HG02642 (cell line): ENCODE data around the gene ARHGEF33.
"Not testable (repeated sequence)": the region's sequence is repeated elsewhere in the genome, so short reads cannot be mapped to it uniquely, and the experiment has no call there.

Experiments used
- ATAC-seq: cut with Tn5 transposase; IDR thresholded peaks from one replicate; pipeline ENCODE4 v1.9.1; 2021; ENCODE audit warnings: mild to moderate bottlenecking; ENCODE audit not compliant: unreplicated experiment, poor library complexity

ARHGEF33 gene

GRCh38 chr2:38907743-38908562 is 18.3 kb downstream of the ARHGEF33 start:
- peak; percentile 87 for ATAC-seq

- no peak for ATAC-seq
Observed at GRCh38 chr2:38909872-38910271, 20.2 kb downstream of the ARHGEF33 start.

DNA sequence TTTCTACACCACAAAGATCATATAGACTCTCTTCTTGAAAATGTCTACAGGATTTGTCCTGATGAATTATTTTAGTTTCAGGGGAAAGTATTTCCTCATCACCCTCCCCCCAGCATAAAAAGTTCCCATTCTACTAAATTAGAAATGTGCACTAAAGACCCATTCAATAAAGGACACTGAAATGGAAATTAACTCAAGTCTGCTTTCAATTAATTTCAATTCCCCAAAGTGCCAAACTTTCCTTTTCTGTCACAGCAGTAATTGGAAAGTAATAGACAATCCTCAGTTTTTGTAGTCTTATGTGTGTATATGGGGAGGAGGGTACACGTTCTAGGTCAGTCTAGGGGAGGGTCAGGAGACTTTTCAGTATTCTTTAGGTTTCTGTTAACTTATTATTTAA is 21.5 kb downstream of the ARHGEF33 start:
- no peak for ATAC-seq

DNA sequence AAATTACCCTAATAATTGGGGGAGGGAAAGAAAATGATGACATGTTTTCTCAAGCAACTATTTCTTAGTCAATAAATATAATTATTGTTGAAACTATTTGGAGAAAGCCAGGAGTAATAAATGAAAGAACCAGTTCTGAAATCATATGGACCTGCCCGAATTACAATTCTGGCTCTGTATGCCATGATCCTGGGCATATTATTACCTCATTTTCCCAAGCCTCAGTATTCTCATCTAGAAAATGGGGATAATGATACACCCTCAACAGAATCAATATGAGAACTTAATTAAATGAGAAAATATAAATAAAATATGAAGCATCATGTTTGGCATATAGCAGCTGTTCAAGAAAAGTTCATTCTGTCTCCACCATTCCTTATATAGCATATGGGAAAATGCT is 22.9 kb downstream of the ARHGEF33 start:
- ATAC-seq = no peak

DNA sequence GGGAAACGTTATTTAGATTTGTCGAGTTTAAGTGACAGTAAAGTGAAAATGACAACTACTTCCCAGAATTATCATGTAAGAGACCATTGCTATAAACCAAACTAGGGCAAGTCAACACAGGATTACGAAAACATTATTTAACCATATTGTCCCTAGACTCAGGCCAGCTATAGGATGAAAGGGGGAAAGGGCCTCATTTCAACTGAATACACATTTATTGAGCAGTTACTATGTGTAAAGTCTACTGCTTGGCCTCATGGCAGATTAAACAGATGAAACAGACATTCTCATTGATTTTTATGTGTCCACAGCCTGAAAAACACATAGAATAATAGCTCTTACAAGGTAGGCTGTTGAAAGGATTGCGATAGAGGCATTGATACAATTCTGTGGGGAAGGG is 32.7 kb downstream of the ARHGEF33 start:
- no peak for ATAC-seq

DNA sequence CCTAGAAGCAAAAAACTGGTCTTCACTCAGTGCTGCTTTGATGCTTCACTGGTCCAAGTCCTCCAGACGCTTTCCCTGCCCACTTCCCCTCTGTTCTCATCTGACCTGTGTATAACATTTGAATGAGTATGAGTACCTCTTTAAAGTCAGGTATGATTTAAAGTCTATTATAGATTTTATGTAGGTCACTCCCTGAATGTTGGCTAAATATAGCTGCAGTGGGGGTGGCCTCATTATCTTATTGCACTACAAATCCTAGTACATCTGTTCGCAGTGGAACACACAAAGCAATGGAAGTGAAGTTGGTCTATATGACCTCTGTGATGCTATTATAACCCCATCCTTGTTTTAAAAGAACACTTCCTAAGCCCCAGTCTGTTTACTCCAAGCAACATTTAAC is 33.2 kb downstream of the ARHGEF33 start:
- no peak for ATAC-seq

DNA sequence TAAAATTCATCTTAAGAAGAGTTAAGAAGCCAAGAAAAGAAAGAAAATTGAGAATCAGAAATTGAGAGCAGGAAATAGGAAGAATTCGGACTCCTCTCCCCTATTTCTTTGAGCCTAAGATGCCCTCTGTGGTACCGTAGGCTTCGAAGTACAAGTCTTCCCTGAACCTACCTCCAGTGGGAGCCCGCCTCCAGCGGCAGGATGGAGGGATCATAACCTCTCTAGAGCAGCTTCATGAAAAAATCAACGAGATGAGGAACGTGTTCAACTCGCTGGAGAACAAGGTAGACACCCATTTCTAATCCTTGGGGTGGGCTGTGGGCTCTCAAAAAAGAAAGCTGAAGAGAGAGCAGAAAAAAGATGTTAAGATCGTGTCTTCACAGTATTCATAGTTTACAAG is 36.3 kb downstream of the ARHGEF33 start:
- ATAC-seq = no peak

GRCh38 chr2:38930600-38930999 is 40.9 kb downstream of the ARHGEF33 start:
- no peak for ATAC-seq

DNA sequence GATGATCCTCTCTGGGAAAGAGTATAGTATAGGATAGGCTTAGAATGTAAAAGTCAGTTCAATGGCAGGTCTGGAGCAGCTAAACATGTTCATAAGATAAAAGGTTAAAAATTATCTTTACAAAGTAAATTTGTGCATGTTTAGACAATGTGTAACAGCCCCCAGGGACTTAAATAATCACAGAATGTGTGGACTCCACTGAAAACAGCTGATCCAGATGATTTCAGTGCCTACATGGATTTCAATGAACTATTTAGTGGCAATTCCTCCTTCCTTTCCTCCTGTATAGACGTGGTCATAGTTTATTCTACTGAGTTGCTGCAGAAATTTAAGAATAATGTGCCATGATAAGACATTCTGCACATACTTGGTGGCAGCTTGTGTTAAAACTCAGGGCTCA is 42.9 kb downstream of the ARHGEF33 start:
- ATAC-seq = no peak

DNA sequence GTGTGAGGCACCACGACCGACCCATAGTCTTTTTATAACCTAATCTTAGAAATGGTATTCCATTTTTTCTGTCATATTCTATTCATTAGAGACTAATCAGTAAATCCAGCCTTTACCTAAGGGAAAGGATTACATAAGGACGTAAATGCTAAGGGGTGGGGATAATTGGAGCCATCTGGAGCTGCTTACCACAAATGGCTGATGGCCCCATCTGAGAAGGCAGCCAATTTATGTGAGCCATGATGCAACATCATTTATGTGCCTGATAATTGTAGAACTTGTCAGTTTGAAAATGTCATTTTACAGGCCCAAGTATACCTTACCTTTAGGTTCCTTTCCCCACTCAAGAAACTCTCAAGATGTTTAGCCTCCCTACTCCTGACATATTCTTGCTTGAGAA is 44.0 kb downstream of the ARHGEF33 start:
- no peak for ATAC-seq

GRCh38 chr2:38934742-38935141 is 45.1 kb downstream of the ARHGEF33 start:
- no peak for ATAC-seq

DNA sequence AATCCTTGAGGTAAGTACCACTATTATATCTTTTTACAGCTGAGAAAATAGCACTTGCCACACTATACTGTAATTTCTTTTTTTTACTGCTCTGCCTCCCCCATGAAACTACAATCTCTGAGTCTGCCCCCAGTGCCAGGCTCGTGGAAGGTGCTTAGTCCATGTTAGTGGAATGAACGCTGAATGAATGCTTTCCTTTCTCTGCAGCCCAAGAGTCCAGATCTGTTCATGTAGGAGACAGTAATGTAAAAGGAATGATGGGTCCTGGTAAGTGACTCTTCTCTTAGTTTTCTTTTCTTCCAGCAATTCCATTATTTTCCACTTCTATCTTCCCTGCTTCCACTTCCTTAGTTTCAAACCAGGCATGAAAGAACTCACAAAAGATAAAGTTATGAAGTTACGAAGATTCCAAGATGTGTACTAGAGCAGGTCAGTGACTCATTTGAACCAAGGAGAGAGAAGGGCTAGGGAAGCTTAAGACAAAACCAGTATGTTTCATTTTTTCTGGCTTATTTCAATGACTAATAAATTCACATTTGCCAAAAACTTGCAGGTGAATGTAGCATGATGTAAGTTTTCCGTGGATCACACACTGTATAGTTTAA is 46.0 kb downstream of the ARHGEF33 start:
- no peak for ATAC-seq

DNA sequence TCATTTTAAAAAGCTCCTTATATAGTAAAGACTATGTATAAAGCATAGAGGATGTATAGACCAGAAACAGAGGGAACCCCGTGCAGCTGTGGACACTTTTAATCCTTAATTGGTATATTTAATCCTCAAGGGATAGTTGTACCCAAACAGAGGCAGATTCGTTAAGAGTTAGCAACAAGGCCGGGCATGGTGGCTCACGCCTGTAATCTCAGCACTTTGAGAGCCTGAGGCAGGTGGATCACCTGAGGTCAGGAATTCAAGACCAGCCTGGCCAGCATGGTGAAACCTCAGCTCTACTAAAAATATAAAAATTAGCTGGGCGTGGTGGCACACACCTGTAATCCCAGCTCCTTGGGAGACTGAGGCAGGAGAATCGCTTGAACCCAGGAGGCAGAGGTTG is 46.8 kb downstream of the ARHGEF33 start:
- not testable (repeated sequence) for ATAC-seq

DNA sequence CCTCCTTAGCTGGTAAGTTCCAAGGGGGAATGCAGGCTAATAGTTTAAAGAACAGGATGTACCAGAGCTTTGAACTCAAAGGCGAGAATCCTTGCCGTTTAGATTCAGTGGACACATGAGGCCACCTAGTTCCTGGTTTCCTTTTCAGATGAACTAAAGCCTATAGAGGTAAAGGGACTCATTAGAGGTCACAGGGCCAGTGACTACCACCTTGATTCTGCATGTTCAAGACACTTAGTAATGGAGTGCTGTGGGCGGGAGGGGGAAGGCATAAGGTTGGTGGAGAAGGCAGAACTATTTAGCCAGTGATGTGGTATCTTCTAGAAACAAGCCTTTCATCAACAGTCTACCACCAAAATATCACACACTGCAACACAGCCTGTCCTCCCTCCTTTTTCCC is 47.9 kb downstream of the ARHGEF33 start:
- ATAC-seq = no peak

GRCh38 chr2:38940746-38941145 is 51.1 kb downstream of the ARHGEF33 start:
- ATAC-seq = no peak

DNA sequence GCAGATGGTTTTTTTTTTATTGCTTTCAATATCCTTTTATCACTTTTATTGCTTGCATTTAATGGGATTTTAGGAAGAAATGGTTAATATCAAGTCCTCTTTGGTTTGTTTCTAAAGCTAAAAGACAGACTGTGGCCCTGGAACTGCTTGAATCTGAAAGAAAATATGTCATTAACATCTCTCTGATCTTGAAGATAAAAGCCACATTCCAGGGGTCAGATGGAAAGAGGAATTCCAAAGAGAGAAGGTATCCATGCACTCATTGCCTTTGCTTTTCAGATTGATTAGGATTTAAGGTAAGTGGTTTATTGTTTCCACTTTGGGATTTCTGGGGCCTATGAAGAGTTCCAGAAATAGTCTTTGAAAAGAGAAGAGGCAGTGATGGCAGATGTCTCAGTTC is 54.1 kb downstream of the ARHGEF33 start:
- ATAC-seq = no peak

- no peak for ATAC-seq
Observed at GRCh38 chr2:38945372-38945771, 55.7 kb downstream of the ARHGEF33 start.

- no peak for ATAC-seq
Observed at GRCh38 chr2:38945911-38946310, 56.2 kb downstream of the ARHGEF33 start.

- ATAC-seq = peak; percentile 75
Observed at GRCh38 chr2:38947241-38948239, 57.9 kb downstream of the ARHGEF33 start.

- ATAC-seq = no peak
Observed at GRCh38 chr2:38948387-38948882, 58.8 kb downstream of the ARHGEF33 start.

- no peak for ATAC-seq
Observed at GRCh38 chr2:38948995-38949394, 59.3 kb downstream of the ARHGEF33 start.
